Breast epithelium (tissue), 3 donors: ENCODE measurements around the gene RNF123.

Experiments
- POLR2A ChIP-seq: fragments of 450-650 bp; IDR thresholded peaks from one replicate; pipeline ENCODE4 v1.6.1; 2016; ENCODE audit warnings: antibody characterized with exemption, mild to moderate bottlenecking, moderate library complexity
- POLR2AphosphoS5 ChIP-seq, 3 donors: sonication (generic); formaldehyde crosslinking; IDR thresholded peaks; one replicate each; pipeline ENCODE4 v1.6.1; 2017; ENCODE audit warnings: antibody characterized with exemption in 3 of 3
- TF ChIP-seq, protein P1 (sequence below), 3 donors: fragments of 450-650 bp; IDR thresholded peaks; one replicate each; pipeline ENCODE4 v1.5.1; 2016 to 2017; ENCODE audit warnings: antibody characterized with exemption in 3 of 3, mild to moderate bottlenecking in 3 of 3, moderate library complexity in 3 of 3

DNA sequence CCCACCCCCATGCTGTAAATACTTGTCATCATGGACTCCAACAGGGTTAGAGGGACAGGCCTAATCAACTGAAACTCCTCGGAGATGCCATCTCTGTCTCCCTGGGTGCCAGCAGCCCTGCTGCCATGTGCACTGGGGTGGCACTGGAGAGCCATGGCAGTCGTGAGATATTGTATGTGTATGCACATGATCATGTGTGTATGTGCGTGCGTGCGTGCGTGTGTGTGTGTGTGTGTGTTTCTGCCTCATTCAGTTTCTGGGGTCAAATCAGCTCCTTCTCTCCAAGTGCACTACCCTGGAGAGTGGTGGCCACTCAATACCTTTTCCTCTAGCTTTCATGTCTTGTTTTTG lies 18.4 kb upstream of the RNF123 start:
- TF ChIP-seq POLR2AphosphoS5 (IDR thresholded peaks at IDR 0.05) (no peak), POLR2A (no peak)
- TF ChIP-seq, protein P1, sequence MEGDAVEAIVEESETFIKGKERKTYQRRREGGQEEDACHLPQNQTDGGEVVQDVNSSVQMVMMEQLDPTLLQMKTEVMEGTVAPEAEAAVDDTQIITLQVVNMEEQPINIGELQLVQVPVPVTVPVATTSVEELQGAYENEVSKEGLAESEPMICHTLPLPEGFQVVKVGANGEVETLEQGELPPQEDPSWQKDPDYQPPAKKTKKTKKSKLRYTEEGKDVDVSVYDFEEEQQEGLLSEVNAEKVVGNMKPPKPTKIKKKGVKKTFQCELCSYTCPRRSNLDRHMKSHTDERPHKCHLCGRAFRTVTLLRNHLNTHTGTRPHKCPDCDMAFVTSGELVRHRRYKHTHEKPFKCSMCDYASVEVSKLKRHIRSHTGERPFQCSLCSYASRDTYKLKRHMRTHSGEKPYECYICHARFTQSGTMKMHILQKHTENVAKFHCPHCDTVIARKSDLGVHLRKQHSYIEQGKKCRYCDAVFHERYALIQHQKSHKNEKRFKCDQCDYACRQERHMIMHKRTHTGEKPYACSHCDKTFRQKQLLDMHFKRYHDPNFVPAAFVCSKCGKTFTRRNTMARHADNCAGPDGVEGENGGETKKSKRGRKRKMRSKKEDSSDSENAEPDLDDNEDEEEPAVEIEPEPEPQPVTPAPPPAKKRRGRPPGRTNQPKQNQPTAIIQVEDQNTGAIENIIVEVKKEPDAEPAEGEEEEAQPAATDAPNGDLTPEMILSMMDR (IDR thresholded peaks at IDR 0.05): no peak
